Stimulated activated CD4-positive, alpha-beta T cell treated with anti-CD3 and anti-CD28 coated beads, TNF-alpha, amount 100 ng/mL, for 1 hour (primary cell): Measurements from ENCODE around the gene HERC3.
"Not testable (repeated sequence)": the region's sequence is repeated elsewhere in the genome, so short reads cannot be mapped to it uniquely, and the experiment has no call there.

ENCODE experiments used
- DNase-seq, 3 donors: peaks; one replicate each; pipeline ENCODE4 v3.0.0-alpha.2; 2020; ENCODE audit warnings: low read depth in 3 of 3, low spot score in 1 of 3

HERC3 gene

GRCh38 chr4:88606832-88607231 lies 14.6 kb downstream of the HERC3 start:
- no peak for DNase-seq

GRCh38 chr4:88609387-88609786 lies 17.1 kb downstream of the HERC3 start:
- no peak for DNase-seq

GRCh38 chr4:88609794-88610193 lies 17.5 kb downstream of the HERC3 start:
- not testable (repeated sequence) for DNase-seq

GRCh38 chr4:88610771-88611170 lies 18.5 kb downstream of the HERC3 start:
- DNase-seq: no peak

- DNase-seq: peak in 2 of 3 donors; percentile 9 to 11
Measured at GRCh38 chr4:88613417-88613875, 21.2 kb downstream of the HERC3 start.

GRCh38 chr4:88614058-88614457 lies 21.8 kb downstream of the HERC3 start:
- no peak for DNase-seq

GRCh38 chr4:88616275-88617150 lies 24.2 kb downstream of the HERC3 start:
- DNase-seq: no peak

GRCh38 chr4:88618782-88619485 lies 26.7 kb downstream of the HERC3 start:
- no peak for DNase-seq

GRCh38 chr4:88619971-88620370 lies 27.7 kb downstream of the HERC3 start:
- no peak for DNase-seq

GRCh38 chr4:88621763-88622327 lies 29.6 kb downstream of the HERC3 start:
- DNase-seq: no peak

GRCh38 chr4:88623097-88623496 lies 30.8 kb downstream of the HERC3 start:
- DNase-seq: no peak

GRCh38 chr4:88628746-88629145 lies 36.5 kb downstream of the HERC3 start:
- DNase-seq: no peak

GRCh38 chr4:88629826-88630225 lies 37.5 kb downstream of the HERC3 start:
- DNase-seq: no peak

GRCh38 chr4:88630756-88631155 lies 38.5 kb downstream of the HERC3 start:
- DNase-seq: no peak

GRCh38 chr4:88643932-88644331 lies 51.7 kb downstream of the HERC3 start:
- no peak for DNase-seq

GRCh38 chr4:88645994-88646393 lies 53.7 kb downstream of the HERC3 start:
- no peak for DNase-seq

- DNase-seq: no peak
Measured at GRCh38 chr4:88646528-88647280, 54.4 kb downstream of the HERC3 start.

GRCh38 chr4:88649716-88650115 lies 57.4 kb downstream of the HERC3 start:
- DNase-seq: no peak

- no peak for DNase-seq
Measured at GRCh38 chr4:88653371-88653946, 61.2 kb downstream of the HERC3 start.

- DNase-seq: no peak
Measured at GRCh38 chr4:88655226-88655625, 62.9 kb downstream of the HERC3 start.
